Kidney tubule cell (primary cell): ENCODE data around the gene CAMK2N2.

ENCODE experiments used
- DNase-seq: peaks from one replicate; pipeline ENCODE4 v3.0.0-alpha.2; 2018; ENCODE audit warnings: low spot score

CAMK2N2 gene

DNA sequence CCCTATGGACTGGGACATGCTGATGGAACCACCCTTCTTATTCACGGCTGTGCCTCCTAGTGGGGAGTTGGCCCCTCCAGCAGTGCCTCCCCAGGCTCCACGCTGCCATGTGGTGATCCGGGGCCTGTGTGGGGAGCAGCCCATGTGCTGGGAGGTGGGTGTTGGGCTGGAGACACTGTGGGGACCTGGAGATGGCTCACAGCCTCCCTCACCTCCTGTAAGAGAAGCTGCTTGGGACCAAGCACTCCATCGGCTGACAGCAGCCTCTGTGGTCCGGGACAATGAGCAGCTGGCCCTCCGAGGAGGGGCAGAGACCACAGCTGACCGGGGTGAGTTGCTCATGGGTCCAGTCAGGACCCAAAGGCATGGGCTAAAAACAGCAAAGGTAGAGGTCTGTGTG, 21.6 kb downstream of the CAMK2N2 start:
- DNase-seq: no peak

DNA sequence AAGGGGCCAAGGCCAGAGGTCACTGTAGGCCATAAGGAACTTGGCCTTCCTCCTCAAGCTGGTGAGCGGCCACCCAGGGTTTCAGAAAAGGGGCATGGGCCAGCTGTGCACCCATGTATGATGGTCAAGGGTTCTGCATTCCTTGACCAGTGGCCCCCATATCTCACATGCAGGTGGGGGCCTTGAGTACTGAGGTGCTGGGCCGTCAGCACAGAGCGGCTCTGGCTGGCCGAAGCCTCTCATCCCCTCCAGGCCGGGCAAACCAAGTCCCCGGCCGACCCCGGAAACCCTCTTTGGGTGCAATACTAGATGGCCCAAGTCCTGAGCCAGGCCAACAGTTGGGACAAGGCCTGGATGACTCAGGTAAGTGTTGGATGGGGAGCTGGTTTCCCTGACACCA, 22.1 kb downstream of the CAMK2N2 start:
- DNase-seq: no peak

DNA sequence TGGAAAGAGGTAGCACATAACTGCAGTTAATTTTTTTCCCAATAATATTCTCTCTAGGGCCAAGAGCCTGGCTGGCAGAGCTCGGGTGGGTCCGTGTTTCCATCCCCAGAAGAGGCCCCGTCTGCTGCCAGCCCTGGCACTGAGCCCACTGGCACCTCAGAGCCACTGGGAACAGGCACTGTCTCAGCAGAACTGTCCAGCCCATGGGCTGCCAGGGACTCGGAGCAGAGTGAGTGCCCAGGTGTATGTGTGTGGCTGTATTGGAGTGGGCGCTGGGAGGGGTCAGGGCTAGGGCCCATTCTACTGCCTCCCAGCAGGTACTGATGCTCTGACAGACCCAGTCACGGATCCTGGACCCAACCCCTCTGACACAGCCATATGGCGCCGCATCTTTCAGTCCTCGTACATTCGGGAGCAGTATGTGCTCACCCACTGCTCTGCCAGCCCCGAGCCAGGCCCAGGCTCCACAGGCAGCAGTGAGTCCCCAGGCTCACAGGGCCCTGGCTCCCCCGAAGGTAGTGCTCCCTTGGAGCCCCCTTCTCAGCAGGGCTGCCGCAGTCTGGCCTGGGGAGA, 23.0 kb downstream of the CAMK2N2 start:
- DNase-seq: no peak

DNA sequence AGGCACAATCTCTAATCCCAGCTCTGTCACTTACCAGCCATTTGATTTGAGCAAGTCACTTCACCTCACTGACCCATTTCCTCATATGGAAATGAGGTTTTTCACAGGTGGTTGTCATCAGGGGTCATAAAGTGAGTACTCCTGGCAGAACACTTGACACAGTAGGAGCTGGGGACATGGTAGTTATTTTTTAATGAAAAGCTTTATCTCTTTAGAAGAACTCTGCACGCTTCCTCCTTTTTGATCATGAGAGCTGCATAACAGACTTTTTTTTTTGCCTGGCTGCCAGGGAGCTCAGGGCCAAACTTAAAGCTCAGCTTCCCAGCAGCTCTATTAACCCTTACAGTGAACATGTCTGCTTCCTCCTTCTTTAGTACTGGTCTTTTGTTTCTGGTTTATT, 23.5 kb downstream of the CAMK2N2 start:
- no peak for DNase-seq

DNA sequence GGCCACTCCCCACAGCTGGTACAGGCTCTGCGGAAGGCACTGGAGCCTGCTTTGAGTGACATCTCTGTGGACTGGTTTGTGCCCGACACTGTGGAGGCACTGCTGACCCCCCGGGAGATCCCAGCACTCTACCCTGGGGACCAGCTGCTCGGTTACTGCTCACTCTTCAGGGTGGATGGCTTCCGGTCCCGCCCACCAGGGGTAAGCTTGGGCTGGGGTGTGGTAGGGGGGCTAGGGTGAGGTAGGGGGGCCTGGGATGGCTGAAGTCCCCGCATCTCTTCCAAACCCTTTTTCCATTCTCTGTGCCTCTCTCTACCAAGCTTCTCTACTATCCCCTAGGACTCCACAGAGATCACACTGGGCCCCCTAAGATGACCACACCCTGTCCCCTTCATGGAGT, 24.1 kb downstream of the CAMK2N2 start:
- no peak for DNase-seq

DNA sequence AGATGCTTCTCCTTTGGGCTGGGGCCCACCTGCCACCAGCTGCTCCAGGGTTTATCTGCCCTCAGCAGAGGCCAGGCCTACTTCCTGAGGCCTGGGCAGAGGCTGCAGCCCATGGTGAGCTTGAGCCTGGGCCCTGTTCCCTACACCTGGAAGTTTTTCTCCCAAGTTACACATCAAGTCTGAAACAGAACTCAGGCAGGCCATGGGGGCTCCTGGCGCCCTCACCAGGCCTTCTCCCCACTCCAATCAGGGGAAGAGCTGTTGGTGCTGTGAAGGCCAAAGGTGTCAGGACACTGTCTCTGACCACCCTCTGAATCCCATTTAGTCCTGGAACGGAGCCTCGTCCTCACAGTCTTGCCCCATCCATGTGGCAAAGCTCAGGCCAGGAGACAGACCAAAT, 24.7 kb downstream of the CAMK2N2 start:
- no peak for DNase-seq

DNA sequence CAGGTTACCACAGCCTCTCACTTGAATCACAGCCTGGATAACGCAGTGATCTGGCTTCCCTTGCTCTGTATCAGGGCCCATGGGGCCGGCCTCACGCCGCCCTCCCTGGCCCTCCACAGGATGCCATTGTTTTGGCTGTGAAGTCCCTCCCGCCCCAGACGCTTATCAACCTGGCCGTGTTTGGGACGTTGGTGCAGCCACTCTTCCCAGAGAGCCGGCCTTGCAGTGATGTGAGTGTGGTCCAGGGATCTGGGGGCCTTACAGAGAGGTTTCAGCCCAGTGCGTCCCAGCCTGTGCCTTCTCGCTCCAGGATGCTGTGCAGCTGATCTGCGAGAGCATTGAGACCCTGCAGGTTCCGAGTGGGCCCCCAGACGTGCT, 25.3 kb downstream of the CAMK2N2 start:
- DNase-seq: no peak

DNA sequence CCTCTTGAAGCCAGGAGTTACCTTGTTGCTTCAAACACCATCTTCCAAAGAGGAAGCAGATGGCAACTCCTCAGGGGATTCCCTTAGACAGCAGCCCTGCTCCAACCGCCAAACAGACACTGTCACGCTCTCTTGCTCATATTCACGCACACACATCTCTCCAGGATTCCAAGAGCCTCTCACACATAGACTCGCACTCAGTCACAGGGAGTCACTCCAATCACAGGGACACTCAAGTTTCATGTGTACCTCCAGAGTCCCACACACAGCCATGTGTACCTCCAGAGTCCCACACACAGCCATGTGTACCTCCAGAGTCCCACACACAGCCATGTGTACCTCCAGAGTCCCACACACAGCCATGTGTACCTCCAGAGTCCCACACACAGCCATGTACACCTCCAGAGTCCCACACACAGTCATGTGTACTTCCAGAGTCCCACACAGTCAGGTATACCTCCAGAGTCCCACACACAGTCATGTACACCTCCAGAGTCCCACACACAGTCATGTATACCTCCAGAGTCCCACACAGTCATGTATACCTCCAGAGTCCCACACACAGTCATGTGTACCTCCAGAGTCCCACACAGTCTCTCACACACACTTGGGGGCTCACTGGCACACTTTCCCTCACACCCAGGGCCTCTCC, 25.8 kb downstream of the CAMK2N2 start:
- DNase-seq: peak; percentile 62

DNA sequence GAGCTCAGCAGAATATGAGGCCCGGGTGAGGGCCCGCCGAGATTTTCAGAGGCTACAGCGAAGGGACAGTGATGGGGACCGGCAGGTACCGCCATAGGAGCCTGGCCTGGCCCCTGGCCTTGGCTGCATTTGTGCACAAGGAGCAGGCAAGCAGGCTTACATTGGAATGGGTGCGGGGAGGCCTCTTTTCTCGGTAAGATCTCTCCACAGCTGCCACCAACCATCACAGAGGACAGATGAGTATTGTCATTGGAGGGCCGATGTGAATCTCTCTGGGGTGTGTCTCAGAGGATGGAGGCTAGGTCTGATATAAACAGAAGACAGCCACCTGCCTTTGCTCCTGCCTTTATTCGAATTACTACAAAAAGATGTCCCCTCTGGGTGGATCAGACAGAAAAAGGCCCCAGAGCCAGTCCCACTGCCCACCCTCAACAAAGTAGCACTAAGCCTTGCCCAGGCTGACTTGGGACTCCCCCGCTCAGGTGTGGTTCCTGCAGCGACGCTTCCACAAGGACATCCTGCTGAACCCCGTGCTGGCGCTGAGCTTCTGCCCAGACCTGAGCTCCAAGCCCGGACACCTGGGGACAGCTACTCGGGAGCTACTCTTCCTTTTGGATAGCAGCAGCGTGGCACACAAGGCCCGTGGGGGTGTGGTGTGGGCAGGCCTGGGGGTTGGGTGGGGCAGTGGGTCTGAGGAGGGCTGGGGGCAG, 26.5 kb downstream of the CAMK2N2 start:
- DNase-seq: no peak

DNA sequence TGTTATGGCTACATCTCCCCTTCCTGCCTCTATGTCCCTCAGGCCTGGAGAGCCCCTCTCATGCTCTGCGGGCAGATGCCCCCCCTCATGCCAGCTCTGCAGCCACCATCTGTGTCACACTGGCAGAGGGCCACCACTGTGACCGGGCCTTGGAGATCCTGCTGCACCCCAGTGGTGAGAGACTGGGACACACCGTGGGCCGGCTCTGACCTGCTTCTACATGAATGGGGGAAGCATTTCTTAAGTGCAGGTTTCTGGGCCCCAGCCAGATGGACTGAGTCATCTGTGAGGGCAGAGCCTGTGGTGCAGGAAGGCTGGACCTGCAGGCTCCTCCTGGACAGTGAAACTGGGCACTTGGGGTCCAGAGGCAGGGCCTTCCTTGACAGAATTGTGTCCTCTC, 27.1 kb downstream of the CAMK2N2 start:
- peak; percentile 94 for DNase-seq

DNA sequence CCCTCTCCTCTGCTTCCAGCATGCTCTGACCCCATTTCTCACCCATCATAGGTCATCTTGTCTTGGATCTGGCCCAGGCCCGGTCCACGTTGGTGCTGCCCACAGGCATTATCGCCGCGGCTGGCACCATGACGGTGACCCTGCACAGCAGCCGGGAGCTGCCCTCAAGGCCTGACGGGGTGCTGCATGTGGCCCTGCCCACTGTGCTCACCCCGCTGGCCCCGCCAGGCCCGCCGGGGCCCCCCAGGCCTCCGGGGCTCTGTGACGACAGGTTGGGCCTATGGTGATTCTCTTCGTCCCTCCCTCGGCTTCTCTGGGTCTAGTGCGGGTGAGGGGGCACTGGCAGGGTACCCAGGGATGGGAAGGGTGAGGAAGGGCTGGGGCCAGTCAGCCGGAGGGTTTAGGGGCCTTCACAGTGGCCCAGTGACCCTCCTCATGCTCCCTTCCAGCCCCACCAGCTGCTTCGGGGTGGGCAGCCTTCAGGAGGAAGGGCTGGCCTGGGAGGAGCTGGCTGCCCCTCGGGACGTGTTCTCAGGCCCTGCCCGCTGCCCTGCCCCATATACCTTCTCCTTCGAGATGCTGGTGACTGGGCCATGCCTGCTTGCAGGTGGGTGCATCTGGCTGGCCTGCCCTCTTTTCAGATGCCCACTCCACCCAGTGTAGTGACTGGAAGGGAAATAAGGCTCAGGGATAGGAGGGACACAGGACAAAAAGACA, 28.1 kb downstream of the CAMK2N2 start:
- no peak for DNase-seq

DNA sequence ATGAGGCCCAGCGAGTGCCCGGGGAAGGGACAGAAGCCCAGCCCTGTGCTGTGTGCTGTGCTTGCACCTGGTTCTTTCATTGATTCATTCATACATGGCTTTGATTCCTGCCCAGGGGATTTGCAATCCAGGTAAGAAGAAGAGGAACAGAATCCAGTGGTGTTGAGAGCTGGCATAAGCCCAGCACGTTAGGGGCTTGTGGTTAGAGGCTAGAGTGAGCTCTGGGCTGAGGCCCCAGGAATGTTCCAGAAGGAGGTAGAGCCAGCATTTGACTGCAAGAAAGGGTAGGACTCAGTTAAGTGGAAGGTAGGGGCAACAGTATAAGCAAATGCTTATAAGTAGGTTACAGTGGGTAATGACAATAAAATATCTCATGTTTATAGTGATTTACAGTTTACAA, 29.7 kb downstream of the CAMK2N2 start:
- no peak for DNase-seq

DNA sequence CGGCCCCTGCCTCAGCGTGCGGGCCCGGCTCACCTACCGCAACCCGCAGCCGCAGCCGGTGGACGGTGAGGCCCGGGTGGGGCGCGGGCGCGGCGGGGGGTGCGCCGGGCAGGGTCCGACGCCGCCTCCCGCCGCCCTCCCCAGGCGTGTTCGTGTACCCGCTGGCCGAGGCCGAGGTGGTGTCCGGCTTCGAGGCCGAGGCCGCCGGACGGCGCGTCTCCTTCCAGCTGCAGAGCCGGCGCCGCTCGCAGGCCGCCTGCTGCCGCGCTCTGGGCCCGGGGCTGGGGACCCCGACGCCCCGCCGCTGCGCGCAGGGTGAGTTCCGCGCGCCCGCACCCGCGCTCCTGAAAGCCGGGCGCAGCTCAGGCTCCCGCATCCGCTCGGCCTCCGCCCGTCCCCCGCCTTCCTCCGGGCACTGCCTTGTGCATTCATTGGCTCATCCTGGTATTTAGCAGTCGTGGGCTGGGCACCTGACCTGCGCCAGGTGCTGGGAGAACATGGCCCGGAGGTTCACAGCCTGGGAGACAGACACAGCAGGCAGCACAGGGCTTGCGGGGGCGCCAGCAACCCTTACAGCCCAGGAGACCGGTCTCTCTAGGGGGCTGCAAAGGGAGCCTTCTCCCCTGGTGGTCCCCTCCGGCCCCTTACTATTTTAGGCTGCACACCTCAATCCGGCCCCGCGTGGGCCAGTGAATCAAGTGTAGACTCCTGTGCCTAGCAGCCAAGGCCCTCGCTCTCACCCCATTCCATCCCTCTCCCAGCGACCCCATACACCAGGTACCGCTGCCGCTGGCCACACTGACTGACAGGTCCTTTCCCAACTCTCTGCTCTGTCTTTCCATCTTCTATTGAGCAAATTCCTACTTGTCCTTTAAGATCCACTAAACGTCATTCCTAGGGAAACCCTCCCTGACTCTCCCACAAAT, 30.5 kb downstream of the CAMK2N2 start:
- peak; percentile 34 for DNase-seq

DNA sequence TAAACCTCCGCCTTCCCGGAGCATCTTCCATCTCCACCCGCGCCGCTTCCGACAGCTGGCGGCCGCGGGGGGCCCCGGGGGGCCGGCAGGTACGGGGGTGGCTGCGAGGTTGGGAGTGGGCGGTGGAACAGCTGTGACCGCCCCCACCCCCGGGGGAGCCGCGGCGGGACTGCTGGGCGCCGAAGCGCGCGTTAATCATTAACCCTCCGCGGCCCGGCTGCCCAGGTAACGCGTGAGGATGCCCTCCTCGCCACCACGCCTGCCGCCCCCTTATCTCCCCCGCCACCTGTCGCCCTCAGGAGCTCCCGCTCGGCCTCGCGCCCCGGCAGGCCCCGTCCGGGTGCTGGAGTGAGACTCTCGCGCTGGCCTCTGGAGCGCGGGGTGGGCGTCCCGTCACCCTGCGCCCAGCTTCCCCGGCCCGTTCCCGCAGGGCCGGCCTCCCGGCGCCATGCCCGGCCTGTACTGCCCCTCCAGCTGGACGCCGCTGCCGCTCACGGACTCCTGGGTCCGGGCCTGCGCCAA, 31.2 kb downstream of the CAMK2N2 start:
- no peak for DNase-seq

DNA sequence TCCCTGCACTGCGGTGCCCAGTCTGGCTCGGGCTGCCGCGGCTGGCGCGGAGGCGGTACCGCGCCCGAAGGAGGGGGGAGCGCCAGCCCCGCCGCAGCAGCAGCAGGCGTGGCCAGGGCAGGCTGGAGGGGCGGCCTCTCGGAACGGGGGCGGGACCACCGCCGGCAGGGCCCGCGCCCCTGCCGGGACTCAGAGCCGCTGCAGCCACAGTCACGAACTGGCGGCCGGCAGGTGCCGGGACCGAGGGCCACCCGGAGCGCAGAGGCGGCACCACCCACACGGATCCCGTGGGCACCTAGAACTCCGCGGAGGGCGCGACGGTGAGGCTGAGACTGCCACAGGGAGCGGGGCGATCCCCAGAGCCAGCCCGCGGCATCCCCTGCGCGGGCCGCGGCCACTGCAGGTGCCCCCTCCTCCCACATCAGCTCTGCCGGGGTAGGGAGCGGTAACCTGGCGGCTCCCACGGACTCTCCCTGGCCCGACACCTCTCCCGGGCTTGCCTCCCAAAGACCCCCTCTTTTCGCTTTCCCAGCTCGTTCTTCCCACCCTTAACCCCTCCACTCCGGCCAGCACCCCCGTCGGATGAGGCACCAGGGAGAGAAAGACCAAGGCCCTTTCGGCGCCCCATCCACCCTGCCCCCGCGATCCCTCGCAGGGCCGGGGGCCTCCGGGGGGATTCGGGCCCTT, 31.8 kb downstream of the CAMK2N2 start, which contains the start of gene VWA5B2:
Gene VWA5B2, plus strand, starts transcription at position 192 of the 687 bp plus-strand sequence. CDS start 944 bp downstream, outside the sequence.
- peak; percentile 56 for DNase-seq

DNA sequence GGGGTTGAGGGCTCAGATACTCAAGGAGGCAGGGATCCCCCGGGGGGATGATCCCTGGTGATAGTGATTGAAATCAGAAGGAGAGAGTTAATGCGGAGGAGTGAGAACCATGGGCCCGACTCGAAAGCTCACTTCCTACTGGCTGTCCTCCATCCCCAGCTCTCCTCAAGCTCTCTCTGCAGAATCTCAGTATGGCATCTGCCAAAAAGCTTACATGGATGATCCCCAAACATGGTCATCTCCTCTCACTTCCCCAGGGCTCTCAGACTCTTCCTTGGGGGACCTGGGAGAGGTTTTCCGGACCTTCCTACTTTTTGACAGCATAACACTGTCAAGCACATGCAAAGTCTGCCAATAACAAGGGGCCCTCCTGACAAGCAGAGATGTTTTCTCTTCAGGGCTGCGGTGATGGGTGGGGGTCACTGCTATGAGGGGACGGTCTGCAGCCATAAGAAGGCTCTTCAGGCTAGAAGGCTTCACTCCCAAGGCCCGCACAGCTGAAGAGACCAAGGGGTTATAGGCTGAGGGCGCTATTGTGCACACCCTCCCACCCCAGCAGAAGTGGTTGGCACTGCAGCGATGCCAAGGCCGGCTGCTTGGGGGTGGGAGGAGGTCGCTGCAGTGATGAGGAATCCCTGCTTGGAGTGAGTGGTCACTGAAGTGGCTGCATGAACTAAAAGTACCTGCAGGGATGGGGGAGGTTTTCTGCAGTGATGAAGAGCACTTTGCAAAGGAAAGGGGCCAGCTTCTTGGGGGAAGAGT, 32.8 kb downstream of the CAMK2N2 start:
- DNase-seq: no peak

DNA sequence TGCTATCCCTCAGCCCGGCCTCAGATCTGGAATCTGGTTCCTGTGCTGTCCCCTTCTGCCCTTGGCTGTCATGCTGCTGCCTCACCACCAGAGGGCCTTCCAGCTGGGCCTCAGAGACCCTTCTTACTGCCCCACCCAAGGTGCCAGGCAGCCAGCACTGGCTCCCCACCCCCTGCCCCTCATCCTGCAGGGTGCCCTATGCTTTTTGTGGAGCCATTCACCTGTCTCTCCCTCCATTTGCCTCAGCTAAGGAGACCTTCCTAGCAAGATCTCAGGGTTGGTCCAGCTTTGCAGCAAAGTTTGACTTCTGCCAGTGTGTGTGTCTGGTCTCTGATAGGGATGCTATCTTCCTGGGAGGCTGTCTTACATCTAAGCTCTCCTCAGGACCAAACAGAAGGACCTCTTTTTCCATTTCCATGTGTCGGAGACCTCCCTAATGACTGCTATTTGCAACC, 33.8 kb downstream of the CAMK2N2 start:
- DNase-seq: peak; percentile 24

DNA sequence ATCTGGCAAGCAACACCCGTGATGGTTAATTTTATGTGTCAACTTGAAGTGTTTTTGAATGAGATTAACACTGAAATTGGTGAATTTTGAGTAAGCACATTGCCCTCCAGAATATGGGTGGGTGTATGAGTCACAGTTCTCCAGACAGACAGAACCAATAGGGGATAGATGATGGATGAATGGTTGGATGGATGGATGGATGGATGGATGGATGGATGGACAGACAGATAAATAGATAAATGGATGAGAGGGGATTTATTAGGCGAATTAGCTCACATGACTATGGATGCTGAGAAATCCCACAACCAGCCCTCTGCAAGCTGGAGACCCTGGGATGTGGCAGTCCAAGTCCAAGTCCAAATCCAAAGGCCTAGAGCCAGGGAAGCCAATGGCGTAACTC, 37.4 kb downstream of the CAMK2N2 start:
- no peak for DNase-seq

DNA sequence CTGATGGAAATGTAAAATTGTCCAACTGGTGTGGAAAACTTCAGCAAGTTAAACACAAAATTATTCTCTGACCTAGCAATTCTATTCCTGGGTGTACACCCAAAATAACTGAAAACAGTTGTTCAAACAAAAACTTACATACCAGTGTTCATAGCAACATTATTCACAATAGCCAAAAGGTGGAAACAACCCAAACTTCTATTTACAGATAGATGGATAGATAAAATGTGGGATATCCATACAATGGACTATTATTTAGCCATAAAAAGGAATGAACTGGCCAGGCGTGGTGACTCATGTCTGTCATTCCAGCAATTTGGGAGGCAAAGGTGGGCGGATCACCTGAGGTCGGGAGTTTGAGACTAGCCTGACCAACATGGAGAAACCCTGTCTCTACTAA, 38.8 kb downstream of the CAMK2N2 start:
- no peak for DNase-seq

DNA sequence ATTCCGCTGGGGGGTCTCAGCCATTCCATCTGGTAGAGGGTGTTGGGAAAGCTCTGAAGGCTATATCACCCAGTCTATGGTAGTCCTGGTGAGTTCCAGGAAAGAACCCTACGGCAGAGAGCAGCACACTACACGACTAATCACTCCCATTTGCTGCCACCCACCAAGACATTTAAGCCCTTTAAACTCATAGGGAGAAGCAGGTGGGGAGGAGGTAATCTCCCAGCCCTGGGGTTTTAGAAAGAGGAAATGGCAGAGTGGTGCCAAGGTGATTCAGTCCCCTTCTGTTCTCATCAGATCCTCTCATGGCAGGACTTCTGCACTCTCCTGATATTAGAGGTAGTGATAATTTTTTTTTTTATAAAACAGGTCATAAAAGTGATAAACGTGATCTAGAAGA, 42.5 kb downstream of the CAMK2N2 start:
- DNase-seq: no peak
